HCT116 (cell line): ENCODE data around the gene CLASP1. TPM values are rescaled to one million over a fixed set of nuclear protein-coding genes. Genes with fewer than 3 reads are reported as not detected.

Experiments
- ATAC-seq: fragments of 200-7000 bp; cut with Tn5 transposase; 2 replicates; pipeline ENCODE4 v1.9.1; 2020; ENCODE audit warnings: mild to moderate bottlenecking, moderate library complexity
- Bru-seq: library from RNA; stranded (reverse); fragments of 400-500 nt; gene quantifications from one replicate; lab custom pipeline; 2021; lab: Mats Ljungman, UMichigan
- BruChase-seq, 2 experiments: library from RNA; stranded (reverse); fragments of 400-500 nt; gene quantifications; one replicate each; lab custom pipeline; 2021; lab: Mats Ljungman, UMichigan
- BruUV-seq: library from RNA; stranded (reverse); fragments of 400-500 nt; replicated peaks from 2 replicates; lab custom pipeline; 2021; lab: Mats Ljungman, UMichigan
- CTCF ChIA-PET: fragments of 300-600 bp; sonication (Branson Sonifier 250); formaldehyde crosslinking; loops from one replicate; lab custom pipeline; 2021; ENCODE audit warnings: antibody characterized with exemption; lab: Charles Lee
- POLR2A ChIA-PET: fragments of 300-600, 350-600 bp; sonication (Branson Sonifier 250); formaldehyde crosslinking; loops from one replicate; lab custom pipeline; 2021; ENCODE audit warnings: antibody characterized with exemption; lab: Charles Lee
- RAD21 ChIA-PET, 2 experiments: fragments of 300-600 bp; sonication (Branson Sonifier 250); formaldehyde crosslinking; loops; one replicate each; lab custom pipeline; 2023; ENCODE audit warnings: low total read pairs in 2 of 2; ENCODE audit not compliant: uncharacterized antibody in 2 of 2, unreplicated experiment in 2 of 2, low non-redundant PET in 1 of 2; lab: Charles Lee
- DNase-seq: peaks from one replicate; pipeline ENCODE4 v3.0.0-alpha.2; 2010; ENCODE audit warnings: low read depth, low spot score
- H2AFZ ChIP-seq: fragments of 200-600 bp; shearing (Covaris generic), sonication (generic); 2 replicates; pipeline ENCODE4 v1.6.1; 2017; ENCODE audit warnings: low read depth, mixed run types, mixed read lengths, antibody characterized with exemption, low read length; ENCODE audit not compliant: poor library complexity, severe bottlenecking
- H3K27ac ChIP-seq: 2 replicates; pipeline ENCODE4 v1.5.1; 2012; ENCODE audit warnings: low read depth, low read length
- H3K27me3 ChIP-seq: fragments of 200-600 bp; sonication (generic); 2 replicates; pipeline ENCODE4 v1.6.1; 2016; ENCODE audit warnings: mixed run types, low read length, mixed read lengths; ENCODE audit not compliant: insufficient read depth
- H3K36me3 ChIP-seq, 2 experiments: fragments of 200-500 bp in 1 of 2; fragments of 200-600 bp in 1 of 2; sonication (Bioruptor generic) in 1 of 2; sonication (generic) in 1 of 2; 2 replicates each; pipeline versions ENCODE4 v1.5.1 to v1.6.1; 2014 to 2016; ENCODE audit warnings: low read length in 2 of 2, inconsistent platforms in 1 of 2, mixed read lengths in 1 of 2, mixed run types in 1 of 2; ENCODE audit not compliant: insufficient read depth in 2 of 2, control insufficient read depth in 1 of 2
- H3K4me1 ChIP-seq, 2 experiments: fragments of 200-600 bp in 1 of 2; sonication (generic) in 1 of 2; 2 replicates each; pipeline versions ENCODE4 v1.5.1 to v1.6.1; 2012 to 2017; ENCODE audit warnings: low read length in 2 of 2, inconsistent platforms in 1 of 2, mild to moderate bottlenecking in 1 of 2, mixed read lengths in 1 of 2, mixed run types in 1 of 2, moderate library complexity in 1 of 2; ENCODE audit not compliant: insufficient read depth in 2 of 2, control insufficient read depth in 1 of 2
- H3K4me2 ChIP-seq: fragments of 200-600 bp; sonication (generic); 2 replicates; pipeline ENCODE4 v1.6.1; 2017; ENCODE audit warnings: mixed run types, low read length, mixed read lengths
- H3K4me3 ChIP-seq, 2 experiments: fragments of 200-600 bp in 1 of 2; sonication (generic) in 1 of 2; replicated peaks in 1 of 2; 2 replicates each; pipeline ENCODE4 v1.5.1; 2011 to 2016; ENCODE audit warnings: low read length in 2 of 2, control low read depth in 1 of 2, low read depth in 1 of 2, mild to moderate bottlenecking in 1 of 2, mixed read lengths in 1 of 2, mixed run types in 1 of 2
- H3K79me2 ChIP-seq: fragments of 200-600 bp; sonication (generic); 2 replicates; pipeline ENCODE4 v1.6.1; 2017; ENCODE audit warnings: mild to moderate bottlenecking, mixed run types, low read length, moderate library complexity, mixed read lengths; ENCODE audit not compliant: insufficient read depth
- H3K9ac ChIP-seq: fragments of 200-600 bp; sonication (generic); 2 replicates; pipeline ENCODE4 v1.6.1; 2016; ENCODE audit warnings: low read length, mixed read lengths
- H3K9me2 ChIP-seq: fragments of 200-600 bp; sonication (generic), shearing (Covaris generic); 2 replicates; pipeline ENCODE4 v1.6.1; 2017; ENCODE audit warnings: mixed run types, mild to moderate bottlenecking, moderate library complexity; ENCODE audit not compliant: insufficient read depth
- H3K9me3 ChIP-seq, 2 experiments: fragments of 200-500 bp in 1 of 2; fragments of 200-600 bp in 1 of 2; sonication (Bioruptor generic) in 1 of 2; sonication (generic) in 1 of 2; 2 replicates each; pipeline ENCODE4 v1.6.1; 2014 to 2017; ENCODE audit warnings: low read length in 2 of 2, mixed read lengths in 2 of 2, inconsistent platforms in 1 of 2, low read depth in 1 of 2, mild to moderate bottlenecking in 1 of 2, mixed run types in 1 of 2, moderate library complexity in 1 of 2; ENCODE audit not compliant: control insufficient read depth in 1 of 2, insufficient read depth in 1 of 2
- H4K20me1 ChIP-seq: fragments of 200-600 bp; sonication (generic), shearing (Covaris generic); 2 replicates; pipeline ENCODE4 v1.6.1; 2017; ENCODE audit warnings: mixed run types, mild to moderate bottlenecking, moderate library complexity; ENCODE audit not compliant: insufficient read depth
- CBX3 ChIP-seq: IDR thresholded peaks from 2 replicates; pipeline ENCODE4 v1.6.1; 2012; ENCODE audit warnings: low read depth
- CEBPB ChIP-seq: IDR thresholded peaks from 2 replicates; pipeline ENCODE4 v1.6.1; 2012; ENCODE audit warnings: low read depth
- CTCF ChIP-seq, 3 experiments: fragments of 200-600 bp in 1 of 3; sonication (generic) in 1 of 3; IDR thresholded peaks in 2 of 3; conservative IDR thresholded peaks in 1 of 3; 2 replicates each; pipeline ENCODE4 v1.5.1; 2012 to 2017; ENCODE audit warnings: low read depth in 2 of 3, low read length in 2 of 3, antibody characterized with exemption in 1 of 3, borderline replicate concordance in 1 of 3, control low read depth in 1 of 3, mild to moderate bottlenecking in 1 of 3, mixed read lengths in 1 of 3, mixed run types in 1 of 3, moderate library complexity in 1 of 3; ENCODE audit not compliant: insufficient read depth in 1 of 3
- EGR1 ChIP-seq: IDR thresholded peaks from 2 replicates; pipeline ENCODE4 v1.6.1; 2012; ENCODE audit warnings: low read depth
- EZH2 ChIP-seq: fragments of 200-600 bp; sonication (generic); IDR thresholded peaks from 2 replicates; pipeline ENCODE4 v1.6.1; 2017; ENCODE audit warnings: antibody characterized with exemption, mixed run types
- FOSL1 ChIP-seq: IDR thresholded peaks from 2 replicates; pipeline ENCODE4 v1.6.1; 2012; ENCODE audit warnings: low read depth
- JUND ChIP-seq: IDR thresholded peaks from 2 replicates; pipeline ENCODE4 v1.6.1; 2012
- POLR2A ChIP-seq: IDR thresholded peaks from 2 replicates; pipeline ENCODE4 v1.7.0; 2011; ENCODE audit warnings: borderline replicate concordance; ENCODE audit not compliant: insufficient read depth, insufficient read length; ENCODE audit errors: extremely low read depth
- RAD21 ChIP-seq: IDR thresholded peaks from 2 replicates; pipeline ENCODE4 v1.6.1; 2012; ENCODE audit warnings: low read depth, mild to moderate bottlenecking
- SP1 ChIP-seq: IDR thresholded peaks from 2 replicates; pipeline ENCODE4 v1.6.1; 2012; ENCODE audit warnings: low read depth
- SRF ChIP-seq: IDR thresholded peaks from 2 replicates; pipeline ENCODE4 v1.6.1; 2012; ENCODE audit warnings: low read depth
- TCF7L2 ChIP-seq: IDR thresholded peaks from 2 replicates; pipeline ENCODE4 v1.7.0; 2011; ENCODE audit warnings: borderline replicate concordance, inconsistent platforms; ENCODE audit not compliant: insufficient read depth, insufficient read length; ENCODE audit errors: extremely low read depth
- ZBTB33 ChIP-seq: IDR thresholded peaks from 2 replicates; pipeline ENCODE4 v1.6.1; 2011; ENCODE audit warnings: mild to moderate bottlenecking, low read length, moderate library complexity; ENCODE audit not compliant: insufficient replicate concordance; ENCODE audit errors: extremely low read depth
- ZFX ChIP-seq: fragments of 450-650 bp; IDR thresholded peaks from 2 replicates; pipeline ENCODE4 v1.6.1; 2017
- intact Hi-C: fragments of 100-400 bp; cut with micrococcal nuclease; formaldehyde crosslinking; loops from 2 replicates; pipeline ENCODE4 v1.10.0; 2022
- long read RNA-seq: library from polyadenylated mRNA; unstranded; transcript quantifications from one replicate; pipeline ENCODE4 v2.0.0, GENCODE V29; 2021; ENCODE audit not compliant: unreplicated experiment
- polyA plus RNA-seq: library from polyadenylated mRNA; unstranded; fragments of >200 nt; gene quantifications from 2 replicates; pipeline ENCODE4 v1.2.1, GENCODE V29; 2012; ENCODE audit warnings: missing spikeins
- total RNA-seq: library from RNA; stranded (reverse); gene quantifications from one replicate; pipeline ENCODE4 v1.2.1, GENCODE V29; 2021; ENCODE audit not compliant: unreplicated experiment

The CLASP1 gene
- 41.9 TPM for total RNA-seq
- polyA plus RNA-seq: 17.0 TPM in 2 replicates
- Bru-seq, nascent RNA: percentile 81 among the genes with signal in this experiment
- BruChase-seq, experiment 1, labeled RNA remaining after a 6-hour chase: percentile 72 among the genes with signal in this experiment
- percentile 73 among the genes with signal in this experiment for BruChase-seq, experiment 2, labeled RNA remaining after a 2-hour chase
- long read RNA-seq, partial matches to known transcripts: 8 of 27 reads
- long read RNA-seq, other reads (novel, unspliced or antisense): 19 of 27 reads

- TF ChIP-seq ZFX: no peak
- no peak for TF ChIP-seq POLR2A
- peak; percentile 86 for TF ChIP-seq TCF7L2
- Histone ChIP-seq H4K20me1 (no peaks in the 10 kb centered on the region), H3K79me2 (peaks cover 68% of the 10 kb centered on the region), H3K9ac (peak within 1 kb of the TSS; percentile 69), H3K36me3 (no peaks in the 10 kb centered on the region), H3K4me2 (peak within 1 kb of the TSS; percentile 86), H2AFZ (peak within 1 kb of the TSS; percentile 33), H3K9me3 (no peaks in the 10 kb centered on the region), H3K4me1 (peaks cover 6 to 19% of the 10 kb centered on the region in 2 experiments; a peak in 3 of 4 replicates), H3K4me3 (peak within 1 kb of the TSS; percentile 78 to 86), H3K27ac (peak within 1 kb of the TSS; percentile 87), H3K27me3 (no peaks in the 10 kb centered on the region), H3K9me2 (no peaks in the 10 kb centered on the region)
- ChIA-PET CTCF (interaction anchor here (0.8 kb wide), 1 partner anchor 119 kb away, joined by 3 read pairs; the partner anchor contains the start of gene RNU4ATAC), RAD21 (no interaction called here), POLR2A (interaction anchor here (0.8 to 3.3 kb wide), 5 partner anchors 8 to 118 kb away, joined by 3 to 22 read pairs (median 3); partner anchors contain the start of genes RNU4ATAC and TSN)
- intact Hi-C loops: loop anchor here (1.0 kb wide), 1 partner anchor 119 kb away; the partner anchor contains the start of gene RNU4ATAC
- BruUV-seq: no TSS peak
- DNase-seq (no peak), ATAC-seq (peak; percentile 66)
These were observed at the start of gene CLASP1 for GRCh38 chr2:121649149-121649595. CLASP1 (minus strand) TSS chr2:121649462; CDS start chr2:121605895, 43,567 bp downstream.

GRCh38 chr2:121698318-121698930, 49.2 kb upstream of the CLASP1 start:
- ChIA-PET RAD21 (no interaction called here), POLR2A (interaction anchor here (0.8 to 3.0 kb wide), 3 partner anchors 10 to 623 kb away, joined by 3 to 38 read pairs (median 11); partner anchors contain the start of gene RNU4ATAC), CTCF (no interaction called here)
- Histone ChIP-seq H3K4me2 (peak overlapping the region; percentile 90; the same call in 1 of the 2 replicates), H3K9me3 (no peaks in the 10 kb centered on the region), H2AFZ (no peak overlapping the region), H3K79me2 (no peaks in the 10 kb centered on the region), H3K27ac (no peak overlapping the region), H3K4me3 (no peak overlapping the region), H3K4me1 (peaks cover 36 to 46% of the 10 kb centered on the region in 2 experiments), H3K27me3 (no peaks in the 10 kb centered on the region), H3K36me3 (no peaks in the 10 kb centered on the region), H3K9me2 (no peaks in the 10 kb centered on the region), H3K9ac (no peak overlapping the region), H4K20me1 (no peaks in the 10 kb centered on the region)
- no peak for ATAC-seq
- DNase-seq: no peak
- no TSS peak for BruUV-seq
- intact Hi-C loops: loop anchor here (2.0 kb wide), 1 partner anchor 168 kb away; the partner anchor contains the start of gene RNU4ATAC
- TF ChIP-seq JUND (no peak), TCF7L2 (no peak), CBX3 (no peak), FOSL1 (no peak), CTCF (IDR thresholded peaks at IDR 0.05 in 2 of 3, conservative IDR thresholded peaks at IDR 0.05 in 1 of 3; ENCODE audit: borderline replicate concordance in 1 of 3, insufficient read depth in 1 of 3, low read depth in 2 of 3, low read length in 2 of 3) (no peak), POLR2A (no peak), EZH2 (no peak), ZBTB33 (no peak), SRF (no peak), RAD21 (no peak), SP1 (no peak), CEBPB (no peak), EGR1 (no peak)
